ENCODE measurements around the gene KIF16B. TPM values are rescaled to one million over a fixed set of nuclear protein-coding genes. Genes with fewer than 3 reads are reported as not detected.
A peak's percentile ranks its signal among the peaks of the same experiment; 100 is the strongest.

The KIF16B gene
- total and polyA plus RNA-seq, 2 of the 13 experiments (the other 11 are each of a cell fraction or from before 2014, with no cell fraction given) = 6.9 to 18.0 TPM

DNA sequence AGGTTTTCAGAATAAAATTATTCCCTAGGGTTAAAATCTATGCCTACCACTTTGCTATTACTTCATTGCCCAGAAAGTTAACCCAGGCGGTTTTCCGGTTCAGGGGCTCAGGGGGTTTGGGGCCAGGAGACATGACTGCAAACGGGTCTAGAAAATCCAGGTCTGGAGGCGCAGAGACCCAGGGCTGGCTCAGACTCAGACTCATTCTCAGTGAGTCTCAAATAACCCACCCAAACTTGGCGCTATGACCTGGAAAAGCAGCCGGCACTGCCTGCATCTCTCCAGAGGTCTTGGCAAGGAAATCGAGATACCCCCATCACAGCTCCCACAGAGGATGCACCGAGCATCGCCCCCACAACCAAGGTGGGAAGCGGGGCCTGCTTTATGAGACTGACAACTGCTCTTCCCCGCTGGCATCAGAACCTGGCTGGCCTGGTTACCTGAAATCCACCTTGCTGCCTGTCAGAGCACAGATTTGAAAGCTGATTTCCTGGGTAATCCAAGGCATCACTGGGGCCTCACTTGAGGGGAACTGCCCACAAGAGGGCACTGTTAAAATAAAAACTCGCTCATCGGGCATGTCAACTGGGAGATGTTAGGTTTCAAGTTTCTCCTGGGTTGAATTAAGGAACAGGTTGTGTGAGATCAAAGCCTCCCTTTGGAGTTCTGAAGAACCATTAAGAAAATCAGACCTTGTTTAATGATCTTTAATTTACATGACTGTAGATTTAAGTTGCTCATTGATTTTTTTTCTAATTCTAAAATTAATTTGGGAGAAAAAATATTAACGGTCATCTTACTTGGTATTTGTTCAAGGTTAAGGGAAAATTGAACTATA, 55.1 kb downstream of the KIF16B start (continued):
- TF ChIP-seq RAD21 (CRISPR knock-in tag; IDR thresholded peaks at IDR 0.05) = peak; percentile 82
- TF ChIP-seq ZFP82 (CRISPR knock-in tag; IDR thresholded peaks at IDR 0.05; ENCODE audit: borderline replicate concordance) = no peak
- TF ChIP-seq MED13 (CRISPR knock-in tag; IDR thresholded peaks at IDR 0.05) = no peak
- TF ChIP-seq GATAD1 (CRISPR knock-in tag; IDR thresholded peaks at IDR 0.05) = no peak
- no peak for TF ChIP-seq SRSF9 (IDR thresholded peaks at IDR 0.05; ENCODE audit: borderline replicate concordance, insufficient read depth, low read depth, low read length, poor library complexity, severe bottlenecking)
- TF ChIP-seq, protein P1, sequence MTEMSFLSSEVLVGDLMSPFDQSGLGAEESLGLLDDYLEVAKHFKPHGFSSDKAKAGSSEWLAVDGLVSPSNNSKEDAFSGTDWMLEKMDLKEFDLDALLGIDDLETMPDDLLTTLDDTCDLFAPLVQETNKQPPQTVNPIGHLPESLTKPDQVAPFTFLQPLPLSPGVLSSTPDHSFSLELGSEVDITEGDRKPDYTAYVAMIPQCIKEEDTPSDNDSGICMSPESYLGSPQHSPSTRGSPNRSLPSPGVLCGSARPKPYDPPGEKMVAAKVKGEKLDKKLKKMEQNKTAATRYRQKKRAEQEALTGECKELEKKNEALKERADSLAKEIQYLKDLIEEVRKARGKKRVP (CRISPR knock-in tag; IDR thresholded peaks at IDR 0.05) = no peak
- TF ChIP-seq HMGA1 (CRISPR knock-in tag; conservative IDR thresholded peaks at IDR 0.05) = no peak
- TF ChIP-seq MTF2 (CRISPR knock-in tag; IDR thresholded peaks at IDR 0.05; ENCODE audit: borderline replicate concordance) = no peak
- TF ChIP-seq, protein P2, sequence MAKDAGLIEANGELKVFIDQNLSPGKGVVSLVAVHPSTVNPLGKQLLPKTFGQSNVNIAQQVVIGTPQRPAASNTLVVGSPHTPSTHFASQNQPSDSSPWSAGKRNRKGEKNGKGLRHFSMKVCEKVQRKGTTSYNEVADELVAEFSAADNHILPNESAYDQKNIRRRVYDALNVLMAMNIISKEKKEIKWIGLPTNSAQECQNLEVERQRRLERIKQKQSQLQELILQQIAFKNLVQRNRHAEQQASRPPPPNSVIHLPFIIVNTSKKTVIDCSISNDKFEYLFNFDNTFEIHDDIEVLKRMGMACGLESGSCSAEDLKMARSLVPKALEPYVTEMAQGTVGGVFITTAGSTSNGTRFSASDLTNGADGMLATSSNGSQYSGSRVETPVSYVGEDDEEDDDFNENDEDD (CRISPR knock-in tag; IDR thresholded peaks at IDR 0.05; ENCODE audit: borderline replicate concordance) = no peak
- no peak for TF ChIP-seq NR2F6 (IDR thresholded peaks at IDR 0.05)
- TF ChIP-seq NR2F6 (CRISPR knock-in tag; IDR thresholded peaks at IDR 0.05) = no peak
- no peak for TF ChIP-seq ZNF446 (CRISPR knock-in tag; IDR thresholded peaks at IDR 0.05)
- TF ChIP-seq LCORL (IDR thresholded peaks at IDR 0.05) = no peak
- no peak for TF ChIP-seq LCORL (CRISPR knock-in tag; IDR thresholded peaks at IDR 0.05)
- no peak for TF ChIP-seq GZF1 (CRISPR knock-in tag; IDR thresholded peaks at IDR 0.05)
- no peak for TF ChIP-seq JDP2 (CRISPR knock-in tag; IDR thresholded peaks at IDR 0.05; ENCODE audit: borderline replicate concordance)
- 0 out of 2 replicates have a peak, but pooled peaks have one; percentile 28 for TF ChIP-seq ZNF224 (CRISPR knock-in tag; IDR thresholded peaks at IDR 0.05)
- no peak for TF ChIP-seq PTBP1 (IDR thresholded peaks at IDR 0.05; ENCODE audit: low read depth, low read length, poor library complexity, severe bottlenecking)
- TF ChIP-seq ZNF432 (CRISPR knock-in tag; IDR thresholded peaks at IDR 0.05; ENCODE audit: borderline replicate concordance) = no peak
- TF ChIP-seq, protein P3, sequence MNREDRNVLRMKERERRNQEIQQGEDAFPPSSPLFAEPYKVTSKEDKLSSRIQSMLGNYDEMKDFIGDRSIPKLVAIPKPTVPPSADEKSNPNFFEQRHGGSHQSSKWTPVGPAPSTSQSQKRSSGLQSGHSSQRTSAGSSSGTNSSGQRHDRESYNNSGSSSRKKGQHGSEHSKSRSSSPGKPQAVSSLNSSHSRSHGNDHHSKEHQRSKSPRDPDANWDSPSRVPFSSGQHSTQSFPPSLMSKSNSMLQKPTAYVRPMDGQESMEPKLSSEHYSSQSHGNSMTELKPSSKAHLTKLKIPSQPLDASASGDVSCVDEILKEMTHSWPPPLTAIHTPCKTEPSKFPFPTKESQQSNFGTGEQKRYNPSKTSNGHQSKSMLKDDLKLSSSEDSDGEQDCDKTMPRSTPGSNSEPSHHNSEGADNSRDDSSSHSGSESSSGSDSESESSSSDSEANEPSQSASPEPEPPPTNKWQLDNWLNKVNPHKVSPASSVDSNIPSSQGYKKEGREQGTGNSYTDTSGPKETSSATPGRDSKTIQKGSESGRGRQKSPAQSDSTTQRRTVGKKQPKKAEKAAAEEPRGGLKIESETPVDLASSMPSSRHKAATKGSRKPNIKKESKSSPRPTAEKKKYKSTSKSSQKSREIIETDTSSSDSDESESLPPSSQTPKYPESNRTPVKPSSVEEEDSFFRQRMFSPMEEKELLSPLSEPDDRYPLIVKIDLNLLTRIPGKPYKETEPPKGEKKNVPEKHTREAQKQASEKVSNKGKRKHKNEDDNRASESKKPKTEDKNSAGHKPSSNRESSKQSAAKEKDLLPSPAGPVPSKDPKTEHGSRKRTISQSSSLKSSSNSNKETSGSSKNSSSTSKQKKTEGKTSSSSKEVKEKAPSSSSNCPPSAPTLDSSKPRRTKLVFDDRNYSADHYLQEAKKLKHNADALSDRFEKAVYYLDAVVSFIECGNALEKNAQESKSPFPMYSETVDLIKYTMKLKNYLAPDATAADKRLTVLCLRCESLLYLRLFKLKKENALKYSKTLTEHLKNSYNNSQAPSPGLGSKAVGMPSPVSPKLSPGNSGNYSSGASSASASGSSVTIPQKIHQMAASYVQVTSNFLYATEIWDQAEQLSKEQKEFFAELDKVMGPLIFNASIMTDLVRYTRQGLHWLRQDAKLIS (CRISPR knock-in tag; IDR thresholded peaks at IDR 0.05) = no peak
- no peak for TF ChIP-seq ZNF83 (CRISPR knock-in tag; IDR thresholded peaks at IDR 0.05; ENCODE audit: borderline replicate concordance)
- TF ChIP-seq, protein P4, sequence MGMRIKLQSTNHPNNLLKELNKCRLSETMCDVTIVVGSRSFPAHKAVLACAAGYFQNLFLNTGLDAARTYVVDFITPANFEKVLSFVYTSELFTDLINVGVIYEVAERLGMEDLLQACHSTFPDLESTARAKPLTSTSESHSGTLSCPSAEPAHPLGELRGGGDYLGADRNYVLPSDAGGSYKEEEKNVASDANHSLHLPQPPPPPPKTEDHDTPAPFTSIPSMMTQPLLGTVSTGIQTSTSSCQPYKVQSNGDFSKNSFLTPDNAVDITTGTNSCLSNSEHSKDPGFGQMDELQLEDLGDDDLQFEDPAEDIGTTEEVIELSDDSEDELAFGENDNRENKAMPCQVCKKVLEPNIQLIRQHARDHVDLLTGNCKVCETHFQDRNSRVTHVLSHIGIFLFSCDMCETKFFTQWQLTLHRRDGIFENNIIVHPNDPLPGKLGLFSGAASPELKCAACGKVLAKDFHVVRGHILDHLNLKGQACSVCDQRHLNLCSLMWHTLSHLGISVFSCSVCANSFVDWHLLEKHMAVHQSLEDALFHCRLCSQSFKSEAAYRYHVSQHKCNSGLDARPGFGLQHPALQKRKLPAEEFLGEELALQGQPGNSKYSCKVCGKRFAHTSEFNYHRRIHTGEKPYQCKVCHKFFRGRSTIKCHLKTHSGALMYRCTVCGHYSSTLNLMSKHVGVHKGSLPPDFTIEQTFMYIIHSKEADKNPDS (CRISPR knock-in tag; IDR thresholded peaks at IDR 0.05) = no peak
- TF ChIP-seq SNAI1 (CRISPR knock-in tag; IDR thresholded peaks at IDR 0.05; ENCODE audit: borderline replicate concordance) = no peak
